Esophagus muscularis mucosa (tissue), 3 donors: Measurements from ENCODE around the gene DNAJC11.

Experiments used
- POLR2A ChIP-seq: fragments of 450-650 bp; IDR thresholded peaks from one replicate; pipeline ENCODE4 v1.6.1; 2017; ENCODE audit warnings: antibody characterized with exemption, moderate library complexity, mild to moderate bottlenecking, low read depth
- POLR2AphosphoS5 ChIP-seq, 2 donors: sonication (generic); formaldehyde crosslinking; IDR thresholded peaks; one replicate each; pipeline ENCODE4 v1.6.1; 2017; ENCODE audit warnings: antibody characterized with exemption in 2 of 2
- TF ChIP-seq, protein P1 (sequence below), 3 experiments: fragments of 200-600 bp in 2 of 3; fragments of 450-650 bp in 1 of 3; sonication (generic) in 2 of 3; IDR thresholded peaks; one replicate each; pipeline ENCODE4 v1.5.1; 2017 to 2019; ENCODE audit warnings: antibody characterized with exemption in 3 of 3, mild to moderate bottlenecking in 2 of 3, moderate library complexity in 1 of 3

DNA sequence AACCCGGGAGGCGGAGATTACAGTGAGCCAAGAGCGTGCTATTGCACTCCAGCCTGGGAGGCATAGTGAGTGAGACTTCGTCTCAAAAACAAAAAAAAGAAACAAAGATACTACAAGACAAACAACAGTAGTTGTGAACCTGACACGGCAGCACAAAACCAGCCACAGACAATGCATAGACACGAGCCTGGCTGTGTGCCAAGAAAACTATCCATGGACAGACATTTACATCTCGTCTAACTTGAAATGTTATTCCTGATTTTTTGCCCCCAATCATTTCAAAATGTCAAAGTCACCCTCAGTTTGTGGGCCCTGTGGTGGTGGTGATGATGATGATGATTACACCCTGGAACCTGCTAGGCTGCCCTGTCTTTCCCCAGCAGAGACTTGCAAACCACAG lies 105.3 kb downstream of the DNAJC11 start:
- TF ChIP-seq, protein P1, sequence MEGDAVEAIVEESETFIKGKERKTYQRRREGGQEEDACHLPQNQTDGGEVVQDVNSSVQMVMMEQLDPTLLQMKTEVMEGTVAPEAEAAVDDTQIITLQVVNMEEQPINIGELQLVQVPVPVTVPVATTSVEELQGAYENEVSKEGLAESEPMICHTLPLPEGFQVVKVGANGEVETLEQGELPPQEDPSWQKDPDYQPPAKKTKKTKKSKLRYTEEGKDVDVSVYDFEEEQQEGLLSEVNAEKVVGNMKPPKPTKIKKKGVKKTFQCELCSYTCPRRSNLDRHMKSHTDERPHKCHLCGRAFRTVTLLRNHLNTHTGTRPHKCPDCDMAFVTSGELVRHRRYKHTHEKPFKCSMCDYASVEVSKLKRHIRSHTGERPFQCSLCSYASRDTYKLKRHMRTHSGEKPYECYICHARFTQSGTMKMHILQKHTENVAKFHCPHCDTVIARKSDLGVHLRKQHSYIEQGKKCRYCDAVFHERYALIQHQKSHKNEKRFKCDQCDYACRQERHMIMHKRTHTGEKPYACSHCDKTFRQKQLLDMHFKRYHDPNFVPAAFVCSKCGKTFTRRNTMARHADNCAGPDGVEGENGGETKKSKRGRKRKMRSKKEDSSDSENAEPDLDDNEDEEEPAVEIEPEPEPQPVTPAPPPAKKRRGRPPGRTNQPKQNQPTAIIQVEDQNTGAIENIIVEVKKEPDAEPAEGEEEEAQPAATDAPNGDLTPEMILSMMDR (IDR thresholded peaks at IDR 0.05), result no peak
- TF ChIP-seq POLR2AphosphoS5 (IDR thresholded peaks at IDR 0.05) (no peak), POLR2A (no peak)
